Activated gamma-delta T cell treated with Interleukin-2 at 50 U/mL for 16 hours (primary cell): ENCODE data around the gene ATP2C1.

ENCODE experiments used
- DNase-seq: peaks from one replicate; pipeline ENCODE4 v3.0.0-alpha.2; 2020

The ATP2C1 gene

GRCh38 chr3:130997289-130997688, 103.4 kb downstream of the ATP2C1 start:
- DNase-seq = no peak

- DNase-seq = no peak
Observed at GRCh38 chr3:131001071-131001470, 107.2 kb downstream of the ATP2C1 start.

GRCh38 chr3:131004603-131005002, 110.7 kb downstream of the ATP2C1 start:
- no peak for DNase-seq

- DNase-seq = no peak
Observed at GRCh38 chr3:131007256-131007655, 113.4 kb downstream of the ATP2C1 start.

- DNase-seq = no peak
Observed at GRCh38 chr3:131007782-131008181, 113.9 kb downstream of the ATP2C1 start.

GRCh38 chr3:131008326-131008725, 114.4 kb downstream of the ATP2C1 start:
- DNase-seq = no peak

GRCh38 chr3:131009698-131010097, 115.8 kb downstream of the ATP2C1 start:
- no peak for DNase-seq

- no peak for DNase-seq
Observed at GRCh38 chr3:131018970-131019369, 125.1 kb downstream of the ATP2C1 start.

- no peak for DNase-seq
Observed at GRCh38 chr3:131020122-131020693, 126.3 kb downstream of the ATP2C1 start.

GRCh38 chr3:131025539-131025938, 131.7 kb downstream of the ATP2C1 start:
- no peak for DNase-seq

- DNase-seq = peak; percentile 88
Observed at GRCh38 chr3:131026321-131027151, 132.7 kb downstream of the ATP2C1 start, which contains the start of the genes ASTE1 and NEK11. Gene ASTE1, minus strand, starts transcription at chr3:131026825. Its CDS starts 1,519 bp downstream, at chr3:131025306. Gene NEK11, plus strand, starts transcription at chr3:131026877. Its CDS starts 2,832 bp downstream, at chr3:131029709.

GRCh38 chr3:131028844-131029243, 135.0 kb downstream of the ATP2C1 start:
- DNase-seq = no peak

GRCh38 chr3:131031660-131032059, 137.8 kb downstream of the ATP2C1 start:
- no peak for DNase-seq

- DNase-seq = peak; percentile 33
Observed at GRCh38 chr3:131033480-131034080, 139.7 kb downstream of the ATP2C1 start.

- no peak for DNase-seq
Observed at GRCh38 chr3:131036200-131036816, 142.4 kb downstream of the ATP2C1 start.

- no peak for DNase-seq
Observed at GRCh38 chr3:131036986-131037385, 143.1 kb downstream of the ATP2C1 start.

GRCh38 chr3:131038326-131038725, 144.4 kb downstream of the ATP2C1 start:
- DNase-seq = no peak

GRCh38 chr3:131042271-131042985, 148.5 kb downstream of the ATP2C1 start:
- peak; percentile 24 for DNase-seq

- DNase-seq = no peak
Observed at GRCh38 chr3:131047582-131047981, 153.7 kb downstream of the ATP2C1 start.

- no peak for DNase-seq
Observed at GRCh38 chr3:131048030-131048429, 154.1 kb downstream of the ATP2C1 start.

- DNase-seq = no peak
Observed at GRCh38 chr3:131050001-131050400, 156.1 kb downstream of the ATP2C1 start.

- no peak for DNase-seq
Observed at GRCh38 chr3:131053043-131053859, 159.4 kb downstream of the ATP2C1 start.
